ENCODE data around the gene PACS1. TPM values are rescaled to one million over a fixed set of nuclear protein-coding genes. Genes with fewer than 3 reads are reported as not detected.
A peak's percentile ranks its signal among the peaks of the same experiment; 100 is the strongest.

The PACS1 gene
- total RNA-seq, 1 donor from 2014 or later: 121 TPM

- peaks cover 87% of the 10 kb centered on the region for H3K4me1 Mint-ChIP-seq
- peaks cover 6% of the 10 kb centered on the region for H3K36me3 Mint-ChIP-seq (ENCODE audit: low read depth)
- H3K4me3 Mint-ChIP-seq: peak overlapping the region; percentile 84
- no peaks in the 10 kb centered on the region for H3K9me3 Mint-ChIP-seq
- ATAC-seq (ENCODE audit: low read depth) (peak; percentile 22), DNase-seq (no peak)
- no peaks in the 10 kb centered on the region for H3K27me3 Mint-ChIP-seq
- H3K27ac Mint-ChIP-seq: peak overlapping the region; percentile 98
- TF ChIP-seq, protein P1, sequence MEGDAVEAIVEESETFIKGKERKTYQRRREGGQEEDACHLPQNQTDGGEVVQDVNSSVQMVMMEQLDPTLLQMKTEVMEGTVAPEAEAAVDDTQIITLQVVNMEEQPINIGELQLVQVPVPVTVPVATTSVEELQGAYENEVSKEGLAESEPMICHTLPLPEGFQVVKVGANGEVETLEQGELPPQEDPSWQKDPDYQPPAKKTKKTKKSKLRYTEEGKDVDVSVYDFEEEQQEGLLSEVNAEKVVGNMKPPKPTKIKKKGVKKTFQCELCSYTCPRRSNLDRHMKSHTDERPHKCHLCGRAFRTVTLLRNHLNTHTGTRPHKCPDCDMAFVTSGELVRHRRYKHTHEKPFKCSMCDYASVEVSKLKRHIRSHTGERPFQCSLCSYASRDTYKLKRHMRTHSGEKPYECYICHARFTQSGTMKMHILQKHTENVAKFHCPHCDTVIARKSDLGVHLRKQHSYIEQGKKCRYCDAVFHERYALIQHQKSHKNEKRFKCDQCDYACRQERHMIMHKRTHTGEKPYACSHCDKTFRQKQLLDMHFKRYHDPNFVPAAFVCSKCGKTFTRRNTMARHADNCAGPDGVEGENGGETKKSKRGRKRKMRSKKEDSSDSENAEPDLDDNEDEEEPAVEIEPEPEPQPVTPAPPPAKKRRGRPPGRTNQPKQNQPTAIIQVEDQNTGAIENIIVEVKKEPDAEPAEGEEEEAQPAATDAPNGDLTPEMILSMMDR (IDR thresholded peaks at IDR 0.05): no peak
- ChIA-PET CTCF (interaction anchor here (1.1 to 3.2 kb wide), 5 partner anchors 45 to 157 kb away, joined by 3 to 18 read pairs (median 5); no protein-coding TSS in a partner anchor), POLR2A (interaction anchor here (0.7 to 3.5 kb wide), 17 partner anchors 9 to 233 kb away, joined by 3 to 44 read pairs (median 6); partner anchors contain the start of genes PACS1 and SF3B2)
- intact Hi-C loops (cut with micrococcal nuclease): loop anchor here (1.0 kb wide), 2 partner anchors 11 to 57 kb away; no protein-coding TSS in a partner anchor
Observed at GRCh38 chr11:66126064-66126463, 56.0 kb downstream of the PACS1 start.

- POLR2A ChIA-PET: interaction anchor here (0.6 to 3.5 kb wide), 17 partner anchors 8 to 242 kb away, joined by 3 to 44 read pairs (median 5); partner anchors contain the start of genes PACS1 and SF3B2
Observed at GRCh38 chr11:66126808-66127555, 56.9 kb downstream of the PACS1 start.

GRCh38 chr11:66130978-66131377 lies 60.9 kb downstream of the PACS1 start:
- no peaks in the 10 kb centered on the region for H3K36me3 Mint-ChIP-seq (ENCODE audit: low read depth)
- POLR2A ChIA-PET: interaction anchor here (1.4 to 1.5 kb wide), 2 partner anchors 50 to 62 kb away, joined by 3 to 5 read pairs; no protein-coding TSS in a partner anchor
- CTCF ChIA-PET: interaction anchor here (0.7 kb wide), 1 partner anchor 86 kb away, joined by 3 read pairs; no protein-coding TSS in a partner anchor
- TF ChIP-seq, protein P1 (IDR thresholded peaks at IDR 0.05): no peak
- intact Hi-C loops (cut with micrococcal nuclease): loop anchor here (10.0 kb wide), 1 partner anchor 246 kb away; the partner anchor contains the start of gene FIBP
- peaks cover 91% of the 10 kb centered on the region for H3K4me1 Mint-ChIP-seq
- DNase-seq (no peak), ATAC-seq (ENCODE audit: low read depth) (no peak)
- peak overlapping the region; percentile 24 for H3K4me3 Mint-ChIP-seq
- H3K27me3 Mint-ChIP-seq: no peaks in the 10 kb centered on the region
- H3K27ac Mint-ChIP-seq: peak overlapping the region; percentile 76
- no peaks in the 10 kb centered on the region for H3K9me3 Mint-ChIP-seq

More at GRCh38 chr11:66126808-66127555, 56.9 kb downstream of the PACS1 start:
- TF ChIP-seq, protein P1 (IDR thresholded peaks at IDR 0.05): no peak
- intact Hi-C loops (cut with micrococcal nuclease): loop anchor here (1.0 kb wide), 3 partner anchors 12 to 58 kb away; no protein-coding TSS in a partner anchor
- CTCF ChIA-PET: interaction anchor here (0.6 to 3.2 kb wide), 6 partner anchors 46 to 156 kb away, joined by 3 to 18 read pairs (median 4); no protein-coding TSS in a partner anchor
- Mint-ChIP-seq H3K9me3 (no peaks in the 10 kb centered on the region), H3K4me3 (peak overlapping the region; percentile 84), H3K27me3 (no peaks in the 10 kb centered on the region), H3K36me3 (ENCODE audit: low read depth) (peaks cover 6% of the 10 kb centered on the region), H3K4me1 (peaks cover 89% of the 10 kb centered on the region), H3K27ac (peak overlapping the region; percentile 98)
- ATAC-seq (ENCODE audit: low read depth): peak; percentile 80
- peak; percentile 35 for DNase-seq

DNA sequence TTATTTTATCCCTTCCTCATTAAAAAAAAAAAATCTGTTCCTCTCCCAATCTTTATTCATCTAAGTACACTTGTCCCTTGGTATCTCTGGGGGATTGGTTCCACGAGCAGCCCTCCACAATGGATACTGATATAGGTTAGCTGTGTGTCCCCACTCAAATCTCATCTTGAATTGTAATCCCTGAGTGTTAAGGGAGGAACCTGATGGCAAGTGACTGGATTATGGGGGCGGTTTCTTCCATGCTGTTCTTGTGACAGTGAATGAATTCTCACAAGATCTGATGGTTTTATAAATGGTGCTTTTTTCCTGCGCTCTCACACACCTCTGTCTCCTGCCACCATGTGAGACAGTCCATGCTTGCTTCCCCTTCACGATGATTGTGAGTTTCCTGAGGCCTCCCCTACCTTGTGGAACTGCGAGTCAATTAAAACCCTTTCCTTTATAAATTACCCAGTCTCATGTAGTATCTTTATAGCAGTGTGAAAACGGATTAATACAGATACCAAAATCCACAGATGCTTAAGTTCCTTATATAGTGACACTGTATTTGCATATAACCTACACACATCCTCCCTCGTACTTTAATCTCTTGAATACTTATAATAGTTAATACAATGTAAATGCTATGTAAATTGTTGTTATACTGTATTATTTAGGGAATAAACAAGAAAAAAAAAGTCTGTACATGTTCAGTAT lies 62.0 kb downstream of the PACS1 start:
- H3K4me3 Mint-ChIP-seq: peak overlapping the region; percentile 21
- intact Hi-C loops (cut with micrococcal nuclease): loop anchor here (10.0 kb wide), 1 partner anchor 247 kb away; the partner anchor contains the start of gene FIBP
- ChIA-PET CTCF (interaction anchor here (1.5 to 5.5 kb wide), 2 partner anchors 61 to 64 kb away, joined by 5 to 59 read pairs; no protein-coding TSS in a partner anchor), POLR2A (interaction anchor here (1.2 kb wide), 1 partner anchor 244 kb away, joined by 5 read pairs; the partner anchor contains the start of gene FIBP)
- H3K27me3 Mint-ChIP-seq: no peaks in the 10 kb centered on the region
- peak; percentile 30 for ATAC-seq (ENCODE audit: low read depth)
- H3K4me1 Mint-ChIP-seq: peaks cover 91% of the 10 kb centered on the region
- TF ChIP-seq, protein P1 (IDR thresholded peaks at IDR 0.05): no peak
- peak overlapping the region; percentile 76 for H3K27ac Mint-ChIP-seq
- peaks cover 3% of the 10 kb centered on the region for H3K36me3 Mint-ChIP-seq (ENCODE audit: low read depth)
- DNase-seq: no peak
- no peaks in the 10 kb centered on the region for H3K9me3 Mint-ChIP-seq

Data from activated B cell treated with CpG ODN at 0.5 μM for 24 hours (primary cell).